Activated T-cell treated with anti-CD3 and anti-CD28 coated beads, Interleukin-2, amount 50 U/mL, for 24 hours (primary cell): Measurements from ENCODE around the gene RAD51B.
"Not testable (repeated sequence)": the region's sequence is repeated elsewhere in the genome, so short reads cannot be mapped to it uniquely, and the experiment has no call there.

Source experiments
- DNase-seq: peaks from one replicate; pipeline ENCODE4 v3.0.0-alpha.2; 2020
- H3K27ac Mint-ChIP-seq: 2 replicates; pipeline ENCODE4 v1.8.0; 2020; ENCODE audit warnings: mild to moderate bottlenecking, mixed read lengths
- H3K27me3 Mint-ChIP-seq: 2 replicates; pipeline ENCODE4 v1.8.0; 2020; ENCODE audit warnings: mixed read lengths
- H3K36me3 Mint-ChIP-seq: 2 replicates; pipeline ENCODE4 v1.8.0; 2020; ENCODE audit warnings: low read depth, mixed read lengths
- H3K4me1 Mint-ChIP-seq: 2 replicates; pipeline ENCODE4 v1.8.0; 2020; ENCODE audit warnings: low read depth, mixed read lengths
- H3K4me3 Mint-ChIP-seq: 2 replicates; pipeline ENCODE4 v1.8.0; 2020; ENCODE audit warnings: mild to moderate bottlenecking, moderate library complexity, mixed read lengths
- H3K9me3 Mint-ChIP-seq: 2 replicates; pipeline ENCODE4 v1.8.0; 2020; ENCODE audit warnings: mixed read lengths

RAD51B gene

DNA sequence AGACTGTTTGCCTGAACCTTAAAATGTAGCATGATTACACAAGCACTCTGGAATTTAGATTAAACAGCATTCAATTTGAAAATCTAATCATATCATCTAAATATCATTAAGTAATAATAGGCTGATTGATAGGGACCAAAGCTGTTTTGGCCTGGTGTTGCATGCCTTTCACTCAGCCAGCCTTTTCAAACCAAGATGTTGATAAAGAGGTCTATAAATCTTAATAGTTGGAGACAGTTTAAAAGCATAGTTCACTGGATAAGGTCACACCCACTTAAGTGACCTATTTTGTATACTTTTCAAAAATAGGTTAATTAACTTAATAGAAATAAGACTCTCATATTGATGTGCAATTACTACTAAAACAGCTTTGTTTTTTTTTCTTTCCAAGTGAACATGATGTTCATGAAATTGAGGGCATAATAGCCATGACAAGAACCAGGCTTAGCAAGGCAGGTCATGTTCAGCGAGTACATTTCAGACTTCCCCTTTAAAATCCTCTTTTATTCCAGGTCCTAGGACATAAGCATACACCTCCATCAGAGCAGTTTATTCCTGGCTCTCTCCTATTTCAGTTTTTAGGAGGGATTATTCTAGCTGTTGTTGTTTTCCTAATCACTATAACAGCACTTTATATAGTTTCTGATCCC lies 349.0 kb downstream of the RAD51B start:
- no peak overlapping the region for H3K27ac Mint-ChIP-seq
- DNase-seq: no peak
- H3K36me3 Mint-ChIP-seq: no peaks in the 10 kb centered on the region
- H3K27me3 Mint-ChIP-seq: no peaks in the 10 kb centered on the region
- H3K4me1 Mint-ChIP-seq: no peaks in the 10 kb centered on the region
- H3K9me3 Mint-ChIP-seq: no peaks in the 10 kb centered on the region
- H3K4me3 Mint-ChIP-seq: no peak overlapping the region

DNA sequence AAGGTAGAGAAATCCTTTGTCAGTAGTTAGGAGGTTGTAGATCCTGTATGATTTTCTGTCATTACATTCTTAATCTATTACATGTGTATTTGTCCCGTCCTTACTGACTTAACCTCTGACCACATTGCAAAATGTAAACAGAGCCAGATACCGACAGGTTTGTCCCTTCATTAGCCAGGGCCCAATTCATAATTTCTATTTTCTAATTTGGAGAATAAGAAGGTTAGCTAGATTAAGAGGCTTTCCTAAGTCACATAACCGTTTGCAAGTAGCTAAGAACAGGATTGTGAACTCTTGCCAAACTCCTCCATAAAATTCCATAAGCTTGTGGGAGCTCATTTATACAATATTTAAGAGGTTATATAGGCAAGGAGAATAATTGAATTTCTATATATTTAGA lies 352.6 kb downstream of the RAD51B start:
- Mint-ChIP-seq H3K36me3 (no peaks in the 10 kb centered on the region), H3K9me3 (no peaks in the 10 kb centered on the region), H3K27me3 (no peaks in the 10 kb centered on the region), H3K27ac (no peak overlapping the region), H3K4me1 (no peaks in the 10 kb centered on the region), H3K4me3 (no peak overlapping the region)
- no peak for DNase-seq

DNA sequence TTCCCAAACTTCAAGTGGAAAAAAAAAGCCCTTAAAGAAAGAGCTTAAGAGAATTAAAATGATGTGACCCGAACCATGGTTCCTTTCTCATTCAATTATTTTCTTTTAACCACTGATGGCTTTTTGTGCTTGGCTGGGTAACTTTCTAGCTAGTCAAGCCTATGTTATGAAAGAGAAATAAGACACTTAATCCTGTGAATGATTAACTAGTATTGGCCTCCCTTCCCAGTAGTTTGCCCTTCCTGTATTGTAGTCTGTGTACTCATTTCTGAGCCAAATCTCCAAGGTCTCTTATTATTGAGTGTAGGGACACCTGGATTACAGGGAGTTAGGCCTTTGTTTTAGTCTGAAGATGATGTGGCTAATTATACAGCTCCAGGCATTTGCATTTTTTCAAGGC lies 353.0 kb downstream of the RAD51B start:
- no peaks in the 10 kb centered on the region for H3K9me3 Mint-ChIP-seq
- H3K27me3 Mint-ChIP-seq: no peaks in the 10 kb centered on the region
- no peak overlapping the region for H3K4me3 Mint-ChIP-seq
- H3K27ac Mint-ChIP-seq: no peak overlapping the region
- no peak for DNase-seq
- no peaks in the 10 kb centered on the region for H3K4me1 Mint-ChIP-seq
- no peaks in the 10 kb centered on the region for H3K36me3 Mint-ChIP-seq

DNA sequence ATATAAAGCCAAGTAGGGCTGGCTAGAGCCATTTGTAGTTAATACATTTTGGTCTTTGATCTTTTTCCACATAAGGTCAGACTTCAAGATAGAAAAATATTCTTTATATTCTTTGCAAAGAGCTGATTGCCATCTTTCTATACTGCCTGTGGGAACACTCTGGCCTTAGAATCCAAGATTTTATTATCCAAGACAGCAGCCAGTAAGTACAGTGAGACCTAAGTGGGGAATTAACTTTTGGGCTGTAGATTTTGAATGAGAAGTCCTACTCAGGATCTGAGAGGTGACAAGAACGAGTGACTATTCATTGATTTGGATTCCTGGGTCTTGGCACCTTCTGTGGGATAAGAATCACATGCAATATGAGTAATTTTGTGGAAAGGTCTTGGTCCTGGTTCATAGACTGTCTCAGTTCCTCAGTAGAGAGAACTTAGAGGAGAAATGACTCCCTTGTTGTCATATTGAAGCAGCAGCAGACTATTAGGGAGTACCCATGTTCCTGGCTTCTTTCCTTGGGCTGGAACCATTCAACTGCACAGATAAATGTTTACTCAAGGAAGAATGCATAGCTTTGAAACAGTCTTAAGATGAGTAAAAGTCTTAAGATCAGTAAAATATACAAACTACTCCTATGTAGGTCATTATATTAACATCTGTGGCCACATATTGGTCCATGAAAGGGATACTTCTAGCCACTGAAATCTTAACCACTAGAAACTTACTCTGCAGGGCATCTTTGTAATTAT lies 353.8 kb downstream of the RAD51B start:
- no peak for DNase-seq
- Mint-ChIP-seq H3K4me1 (peaks cover 2% of the 10 kb centered on the region), H3K27ac (no peak overlapping the region), H3K36me3 (no peaks in the 10 kb centered on the region), H3K9me3 (no peaks in the 10 kb centered on the region), H3K4me3 (no peak overlapping the region), H3K27me3 (no peaks in the 10 kb centered on the region)

DNA sequence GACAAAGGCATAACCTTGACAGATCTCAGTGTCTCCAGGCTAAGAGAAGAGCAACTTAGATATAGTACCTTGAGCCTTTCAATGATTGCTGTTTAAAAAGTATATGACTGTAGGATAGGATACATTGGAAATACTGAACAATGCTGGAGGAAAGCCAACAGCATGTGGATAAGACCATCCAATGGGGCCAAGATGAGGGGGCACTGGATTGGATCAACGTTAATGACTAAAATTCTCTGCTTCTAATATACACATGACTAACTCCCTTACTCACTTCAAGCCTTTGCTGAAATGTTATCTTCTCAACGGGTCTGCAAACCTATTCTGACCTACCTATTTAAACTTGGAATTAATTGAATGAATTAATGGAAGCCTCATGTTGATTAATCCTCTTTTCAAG lies 354.9 kb downstream of the RAD51B start:
- no peak for DNase-seq
- no peaks in the 10 kb centered on the region for H3K9me3 Mint-ChIP-seq
- no peaks in the 10 kb centered on the region for H3K27me3 Mint-ChIP-seq
- no peaks in the 10 kb centered on the region for H3K36me3 Mint-ChIP-seq
- peaks cover 2% of the 10 kb centered on the region for H3K4me1 Mint-ChIP-seq
- H3K4me3 Mint-ChIP-seq: no peak overlapping the region
- no peak overlapping the region for H3K27ac Mint-ChIP-seq

DNA sequence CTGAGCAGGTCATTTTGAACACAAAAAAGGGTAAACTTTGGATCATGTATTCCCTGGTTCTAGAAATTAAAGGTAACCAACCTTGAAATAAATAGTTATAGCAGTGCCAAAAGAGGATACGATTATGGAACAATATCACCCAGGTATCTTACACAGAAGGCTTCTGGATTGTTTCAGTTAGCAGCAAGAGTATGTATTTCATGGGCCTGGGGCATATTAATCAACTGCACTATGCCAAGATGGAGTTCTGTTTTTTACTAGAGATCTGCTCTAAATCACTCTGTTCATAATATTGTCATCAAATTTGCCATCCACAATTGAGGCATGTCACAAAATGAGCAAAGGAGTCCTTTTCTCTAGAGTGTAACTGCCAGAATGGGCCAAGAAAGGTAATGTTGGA lies 357.1 kb downstream of the RAD51B start:
- no peak overlapping the region for H3K27ac Mint-ChIP-seq
- H3K4me1 Mint-ChIP-seq: peaks cover 15% of the 10 kb centered on the region
- no peak overlapping the region for H3K4me3 Mint-ChIP-seq
- H3K27me3 Mint-ChIP-seq: no peaks in the 10 kb centered on the region
- H3K9me3 Mint-ChIP-seq: no peaks in the 10 kb centered on the region
- H3K36me3 Mint-ChIP-seq: no peaks in the 10 kb centered on the region
- DNase-seq: no peak

DNA sequence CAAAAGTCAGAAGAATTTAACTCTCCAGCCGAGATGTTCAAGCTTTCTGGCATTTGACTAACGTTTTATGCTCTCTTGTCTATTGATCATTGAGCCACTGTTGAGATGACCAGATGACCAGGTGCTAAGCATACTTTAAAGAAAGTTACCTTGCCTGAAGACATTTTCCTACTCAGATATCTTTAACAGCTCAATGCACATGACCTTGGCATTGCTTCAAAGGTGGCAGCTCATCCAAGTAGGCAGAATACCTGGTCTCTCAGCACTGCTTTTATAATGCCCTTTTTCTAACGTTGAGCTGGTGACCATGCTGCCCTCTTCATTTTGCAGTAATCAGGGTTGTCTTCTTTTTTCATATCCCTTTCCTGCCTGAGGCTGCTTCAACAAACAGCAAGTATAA lies 358.1 kb downstream of the RAD51B start:
- Mint-ChIP-seq H3K9me3 (no peaks in the 10 kb centered on the region), H3K36me3 (no peaks in the 10 kb centered on the region), H3K4me3 (no peak overlapping the region), H3K27ac (no peak overlapping the region), H3K27me3 (no peaks in the 10 kb centered on the region), H3K4me1 (peaks cover 25% of the 10 kb centered on the region)
- DNase-seq: no peak

DNA sequence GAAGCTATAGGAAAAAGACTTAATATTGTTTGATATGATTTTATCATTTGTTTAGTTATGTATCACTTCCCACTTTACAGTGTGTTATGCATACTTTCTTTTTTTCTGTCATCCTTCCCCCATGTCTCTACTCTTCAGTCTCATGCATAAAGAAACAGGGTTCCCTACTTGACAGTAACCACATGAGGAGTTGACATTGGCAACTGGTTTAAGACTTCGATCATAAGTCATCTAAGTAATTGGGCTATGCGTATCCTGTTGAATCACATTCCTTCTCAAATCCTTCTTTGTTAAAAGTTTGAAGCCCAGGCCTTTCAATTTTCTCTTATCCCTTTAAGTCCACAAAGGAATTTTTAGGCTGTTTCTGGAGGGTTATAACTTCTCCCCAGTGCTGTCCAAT lies 358.7 kb downstream of the RAD51B start:
- H3K36me3 Mint-ChIP-seq: no peaks in the 10 kb centered on the region
- H3K4me3 Mint-ChIP-seq: no peak overlapping the region
- H3K9me3 Mint-ChIP-seq: no peaks in the 10 kb centered on the region
- no peak for DNase-seq
- no peak overlapping the region for H3K27ac Mint-ChIP-seq
- no peaks in the 10 kb centered on the region for H3K27me3 Mint-ChIP-seq
- peaks cover 31% of the 10 kb centered on the region for H3K4me1 Mint-ChIP-seq

DNA sequence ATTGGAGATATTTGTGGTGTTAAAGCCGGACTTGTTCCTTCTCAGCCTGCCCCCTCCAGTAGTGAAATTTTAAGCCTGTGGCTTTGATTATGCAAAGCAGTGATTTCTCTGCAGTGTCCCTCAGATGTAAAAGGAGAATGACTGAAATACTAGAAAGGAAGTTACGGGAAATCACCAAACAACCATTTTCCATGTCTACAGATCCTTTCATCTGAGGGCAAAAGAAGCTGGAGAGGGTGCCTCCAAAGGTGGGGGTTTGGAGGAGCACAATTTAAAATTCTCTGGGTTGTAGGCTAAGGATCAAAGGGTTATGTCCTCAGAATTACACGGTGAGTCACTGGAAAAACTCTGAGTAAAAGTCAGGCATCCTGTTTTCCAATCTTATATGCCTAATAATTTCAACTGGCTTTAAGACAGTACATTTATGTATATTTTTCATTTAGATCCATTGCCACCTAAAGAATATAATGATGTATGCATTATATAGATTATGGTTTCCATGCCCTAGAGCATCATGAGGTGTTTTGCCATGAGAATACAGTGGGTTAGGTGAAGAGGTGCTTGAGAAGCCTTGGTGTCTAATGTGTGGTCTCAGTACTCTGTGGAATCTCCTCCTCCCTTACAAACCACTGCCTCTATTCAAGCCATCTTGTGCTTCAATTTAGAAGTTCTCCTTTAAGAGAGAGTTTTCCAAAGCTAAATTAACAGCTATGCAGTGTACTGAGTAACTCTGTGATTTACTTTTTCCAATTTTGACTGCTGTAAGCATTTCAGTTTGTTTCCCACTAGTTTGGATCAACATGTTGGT lies 362.1 kb downstream of the RAD51B start:
- no peaks in the 10 kb centered on the region for H3K36me3 Mint-ChIP-seq
- H3K4me1 Mint-ChIP-seq: peaks cover 35% of the 10 kb centered on the region
- H3K27me3 Mint-ChIP-seq: no peaks in the 10 kb centered on the region
- no peaks in the 10 kb centered on the region for H3K9me3 Mint-ChIP-seq
- no peak for DNase-seq
- H3K27ac Mint-ChIP-seq: no peak overlapping the region
- H3K4me3 Mint-ChIP-seq: no peak overlapping the region

DNA sequence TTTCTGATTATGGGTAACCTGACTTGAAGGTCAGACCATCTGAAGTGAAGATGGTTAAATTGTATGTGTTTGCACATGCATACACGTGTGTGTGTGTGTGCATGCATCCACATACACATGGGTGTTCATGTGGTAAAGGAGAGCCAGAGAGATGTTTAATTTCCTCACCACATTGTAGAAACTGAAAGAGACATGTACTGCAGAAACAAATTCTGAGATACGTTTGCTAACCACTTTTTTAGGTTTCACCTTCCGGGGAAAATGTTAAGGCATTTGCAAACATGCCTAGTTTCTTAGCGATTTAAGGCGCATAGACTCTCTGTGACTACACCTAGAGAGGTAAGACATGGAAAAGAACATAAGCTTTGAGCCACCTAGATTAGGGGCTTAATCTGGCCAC lies 362.9 kb downstream of the RAD51B start:
- no peaks in the 10 kb centered on the region for H3K36me3 Mint-ChIP-seq
- H3K4me3 Mint-ChIP-seq: no peak overlapping the region
- H3K27me3 Mint-ChIP-seq: no peaks in the 10 kb centered on the region
- H3K9me3 Mint-ChIP-seq: no peaks in the 10 kb centered on the region
- H3K27ac Mint-ChIP-seq: peak overlapping the region; percentile 62
- H3K4me1 Mint-ChIP-seq: peaks cover 35% of the 10 kb centered on the region
- no peak for DNase-seq

DNA sequence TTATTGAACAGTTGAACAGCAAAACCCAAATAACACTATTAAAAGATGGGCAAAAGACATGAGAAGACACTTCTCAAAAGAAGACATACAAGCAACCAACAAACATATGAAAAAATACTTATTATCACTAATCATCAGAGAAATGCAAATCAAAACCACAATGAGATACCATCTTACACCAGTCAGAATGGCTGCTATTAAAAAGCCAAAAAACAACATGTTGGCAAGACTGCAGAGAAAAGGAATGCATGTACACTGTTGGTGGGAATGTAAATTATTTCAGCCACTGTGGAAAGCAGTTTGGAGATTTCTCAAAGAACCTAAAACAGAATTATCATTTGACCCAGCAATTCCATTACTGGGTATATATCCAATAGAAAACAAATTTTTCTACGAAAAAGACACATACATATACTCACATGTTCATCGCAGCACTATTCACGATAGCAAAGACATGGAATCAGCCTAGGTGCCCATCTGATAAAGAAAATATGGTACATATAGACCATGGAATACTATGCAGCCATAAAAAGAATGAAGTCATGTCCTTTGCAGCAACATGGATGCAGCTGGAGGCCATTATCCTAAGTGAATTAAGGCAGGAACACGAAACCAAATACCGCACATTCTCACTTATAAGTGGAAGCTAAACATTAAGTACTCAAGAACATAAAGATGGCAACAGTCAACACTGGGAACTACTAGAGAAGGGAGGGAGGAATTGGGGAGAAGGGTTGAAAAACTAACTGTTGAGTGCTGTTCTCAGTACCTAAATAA lies 367.1 kb downstream of the RAD51B start:
- DNase-seq, H3K27ac Mint-ChIP-seq, H3K4me3 Mint-ChIP-seq, H3K36me3 Mint-ChIP-seq, H3K9me3 Mint-ChIP-seq, H3K27me3 Mint-ChIP-seq: not testable (repeated sequence)
- peaks cover 20% of the 10 kb centered on the region for H3K4me1 Mint-ChIP-seq

DNA sequence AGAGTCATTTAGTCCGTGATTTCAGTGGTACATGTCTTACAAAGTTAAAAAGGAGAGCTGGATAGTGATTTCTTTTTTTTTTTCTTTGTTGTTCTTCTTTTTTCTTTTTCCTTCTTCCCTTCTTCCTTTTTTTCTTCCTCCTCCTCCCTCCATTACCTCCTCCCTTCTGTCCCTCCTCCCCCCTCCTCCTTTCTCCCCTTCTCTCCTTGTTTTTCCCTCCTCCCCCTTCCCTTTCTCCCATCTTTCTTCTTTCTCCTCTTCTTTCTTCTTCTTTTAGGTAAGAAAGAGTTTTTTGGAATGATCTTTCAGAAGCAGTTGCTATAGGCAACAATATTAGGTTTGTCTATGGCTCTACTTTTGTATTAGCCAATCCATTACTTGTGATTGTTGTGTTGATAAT lies 368.6 kb downstream of the RAD51B start:
- DNase-seq: no peak
- H3K36me3 Mint-ChIP-seq: no peaks in the 10 kb centered on the region
- H3K27me3 Mint-ChIP-seq: no peaks in the 10 kb centered on the region
- peaks cover 6% of the 10 kb centered on the region for H3K4me1 Mint-ChIP-seq
- H3K27ac Mint-ChIP-seq: no peak overlapping the region
- H3K4me3 Mint-ChIP-seq: no peak overlapping the region
- H3K9me3 Mint-ChIP-seq: no peaks in the 10 kb centered on the region

DNA sequence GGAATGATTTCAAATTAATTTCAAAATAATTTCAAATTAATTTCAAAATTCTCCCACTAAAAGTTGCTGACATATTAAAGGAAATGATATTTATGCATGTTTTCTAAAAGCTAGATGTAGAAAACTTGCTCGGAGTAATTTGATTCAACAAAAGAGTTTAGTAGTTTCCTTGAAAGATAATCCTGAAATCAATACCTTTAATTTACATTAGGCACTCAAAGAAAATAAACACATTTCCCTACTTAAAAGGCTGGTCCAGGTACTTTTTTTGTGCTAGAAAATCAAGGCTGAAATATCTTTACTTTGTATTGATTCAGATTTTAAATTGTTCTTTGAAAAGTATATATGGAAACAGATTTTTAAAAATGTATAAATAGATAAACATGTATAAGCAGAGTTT lies 370.5 kb downstream of the RAD51B start:
- Mint-ChIP-seq H3K9me3 (no peaks in the 10 kb centered on the region), H3K36me3 (no peaks in the 10 kb centered on the region), H3K4me3 (no peak overlapping the region), H3K27ac (no peak overlapping the region), H3K27me3 (no peaks in the 10 kb centered on the region), H3K4me1 (peaks cover 4% of the 10 kb centered on the region)
- no peak for DNase-seq

DNA sequence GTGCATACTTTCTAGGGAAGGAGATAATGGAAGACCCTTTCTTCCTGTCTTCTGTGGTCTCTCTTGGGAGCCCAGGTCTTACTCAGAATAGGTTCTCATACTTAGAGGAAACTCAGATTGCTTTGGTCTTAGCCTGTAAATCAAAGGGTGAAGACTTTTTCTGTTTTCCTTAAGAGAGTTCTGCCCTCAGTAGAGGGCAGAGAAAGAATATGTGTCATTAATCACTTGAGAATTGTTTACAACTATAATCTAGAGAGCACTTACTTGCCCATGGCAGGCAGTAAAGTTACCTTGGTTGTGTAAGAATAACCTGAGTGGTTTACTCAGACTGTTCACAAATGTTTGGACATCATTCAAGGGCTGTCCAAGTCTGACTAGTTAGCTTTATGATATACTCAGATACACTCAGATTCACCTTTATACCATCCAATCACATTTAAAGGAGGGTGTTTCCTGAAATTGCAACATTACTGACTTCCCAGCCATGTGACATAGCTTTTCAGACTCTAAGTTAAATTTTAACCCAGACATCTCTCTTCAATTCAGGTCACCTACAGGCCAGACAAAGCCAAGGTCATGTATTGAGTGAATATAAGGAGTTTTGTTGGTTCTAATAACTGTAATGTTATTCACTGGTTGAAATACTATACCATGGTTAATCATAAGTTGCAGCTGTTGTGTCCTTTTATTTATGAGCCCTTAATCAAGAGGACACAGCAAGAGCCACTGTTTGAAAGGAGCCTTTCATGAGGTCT lies 372.2 kb downstream of the RAD51B start:
- no peaks in the 10 kb centered on the region for H3K9me3 Mint-ChIP-seq
- no peaks in the 10 kb centered on the region for H3K36me3 Mint-ChIP-seq
- H3K27me3 Mint-ChIP-seq: no peaks in the 10 kb centered on the region
- H3K4me1 Mint-ChIP-seq: peaks cover 3% of the 10 kb centered on the region
- no peak for DNase-seq
- no peak overlapping the region for H3K4me3 Mint-ChIP-seq
- H3K27ac Mint-ChIP-seq: no peak overlapping the region
